ENCODE measurements around the gene FGD5. TPM values are rescaled to one million over a fixed set of nuclear protein-coding genes. Genes with fewer than 3 reads are reported as not detected.
A peak's percentile ranks its signal among the peaks of the same experiment; 100 is the strongest.

Gene FGD5
- total RNA-seq, 1 donor from 2014 or later: 0.22 TPM

DNA sequence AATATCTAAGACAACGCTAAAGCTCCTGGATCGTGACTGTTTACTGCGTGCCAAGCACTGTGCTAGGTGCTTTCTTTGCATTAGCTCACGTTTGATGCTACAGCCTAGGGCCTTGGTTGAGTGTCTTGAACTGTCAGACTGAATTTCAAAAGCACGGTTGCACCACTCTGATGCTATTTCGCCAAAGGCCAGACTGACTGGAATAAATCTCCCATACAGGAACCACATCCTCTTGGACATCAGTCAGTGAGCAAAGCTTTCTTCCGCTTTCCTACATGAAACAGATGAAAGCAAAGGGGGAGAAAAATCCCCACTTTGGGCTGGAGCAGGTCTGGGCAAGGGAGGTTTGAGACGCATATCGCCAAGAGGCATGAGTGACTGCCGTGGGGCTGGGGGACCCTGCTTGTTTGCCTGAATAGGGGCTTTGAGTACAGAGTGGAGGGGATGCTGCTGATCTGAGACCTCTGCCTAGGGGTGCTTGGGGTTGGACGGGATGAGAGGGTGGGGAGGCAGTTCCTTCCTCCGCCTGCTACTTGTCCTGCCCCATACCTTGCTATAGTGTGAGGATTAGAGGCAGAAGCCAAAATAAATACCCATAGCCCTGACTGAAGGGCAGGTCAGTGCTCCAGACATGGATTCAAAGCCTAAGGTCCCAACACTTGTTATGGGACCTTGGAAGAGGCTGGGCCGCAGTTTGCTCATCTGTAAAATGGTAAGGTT, 5.3 kb downstream of the FGD5 start:
- no peak overlapping the region for H3K4me3 Mint-ChIP-seq (ENCODE audit: unreplicated experiment)
- peak; percentile 58 for DNase-seq (ENCODE audit: low spot score)

DNA sequence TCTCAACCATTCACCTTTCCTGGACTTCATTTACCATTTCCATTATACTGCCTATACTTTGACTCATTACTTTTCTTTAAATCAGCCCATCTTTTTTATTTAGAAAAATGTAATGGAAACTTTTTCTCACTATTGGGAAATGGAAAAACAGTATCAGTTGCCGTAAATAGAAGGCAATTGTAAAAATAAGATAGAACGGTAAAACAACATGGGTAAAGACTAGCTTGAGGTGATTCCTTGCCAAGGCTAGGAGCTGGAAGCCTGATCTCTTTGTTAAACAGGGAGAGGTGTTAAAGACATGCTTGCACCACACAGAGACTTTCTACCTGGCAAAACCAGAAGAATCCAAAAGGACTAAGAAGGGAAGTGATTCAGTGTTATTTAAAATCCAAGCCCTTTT, 5.9 kb downstream of the FGD5 start:
- H3K4me1 Mint-ChIP-seq (ENCODE audit: low read depth): no peaks in the 10 kb centered on the region
- no peak overlapping the region for H3K4me3 Mint-ChIP-seq (ENCODE audit: unreplicated experiment)
- H3K36me3 Mint-ChIP-seq (ENCODE audit: low read depth): peaks cover 2% of the 10 kb centered on the region
- no peak for DNase-seq (ENCODE audit: low spot score)
- TF ChIP-seq, protein P1, sequence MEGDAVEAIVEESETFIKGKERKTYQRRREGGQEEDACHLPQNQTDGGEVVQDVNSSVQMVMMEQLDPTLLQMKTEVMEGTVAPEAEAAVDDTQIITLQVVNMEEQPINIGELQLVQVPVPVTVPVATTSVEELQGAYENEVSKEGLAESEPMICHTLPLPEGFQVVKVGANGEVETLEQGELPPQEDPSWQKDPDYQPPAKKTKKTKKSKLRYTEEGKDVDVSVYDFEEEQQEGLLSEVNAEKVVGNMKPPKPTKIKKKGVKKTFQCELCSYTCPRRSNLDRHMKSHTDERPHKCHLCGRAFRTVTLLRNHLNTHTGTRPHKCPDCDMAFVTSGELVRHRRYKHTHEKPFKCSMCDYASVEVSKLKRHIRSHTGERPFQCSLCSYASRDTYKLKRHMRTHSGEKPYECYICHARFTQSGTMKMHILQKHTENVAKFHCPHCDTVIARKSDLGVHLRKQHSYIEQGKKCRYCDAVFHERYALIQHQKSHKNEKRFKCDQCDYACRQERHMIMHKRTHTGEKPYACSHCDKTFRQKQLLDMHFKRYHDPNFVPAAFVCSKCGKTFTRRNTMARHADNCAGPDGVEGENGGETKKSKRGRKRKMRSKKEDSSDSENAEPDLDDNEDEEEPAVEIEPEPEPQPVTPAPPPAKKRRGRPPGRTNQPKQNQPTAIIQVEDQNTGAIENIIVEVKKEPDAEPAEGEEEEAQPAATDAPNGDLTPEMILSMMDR (IDR thresholded peaks at IDR 0.05): no peak
- H3K27me3 Mint-ChIP-seq (ENCODE audit: low read depth): peaks cover 67% of the 10 kb centered on the region
- H3K9me3 Mint-ChIP-seq (ENCODE audit: low read depth): no peaks in the 10 kb centered on the region
- no peak overlapping the region for H3K27ac Mint-ChIP-seq (ENCODE audit: unreplicated experiment)

More for the DNA sequence above, 5.3 kb downstream of the FGD5 start:
- no peak overlapping the region for H3K27ac Mint-ChIP-seq (ENCODE audit: unreplicated experiment)
- no peaks in the 10 kb centered on the region for H3K4me1 Mint-ChIP-seq (ENCODE audit: low read depth)
- peaks cover 2% of the 10 kb centered on the region for H3K36me3 Mint-ChIP-seq (ENCODE audit: low read depth)
- TF ChIP-seq, protein P1 (IDR thresholded peaks at IDR 0.05): no peak
- peaks cover 66% of the 10 kb centered on the region for H3K27me3 Mint-ChIP-seq (ENCODE audit: low read depth)
- no peaks in the 10 kb centered on the region for H3K9me3 Mint-ChIP-seq (ENCODE audit: low read depth)

DNA sequence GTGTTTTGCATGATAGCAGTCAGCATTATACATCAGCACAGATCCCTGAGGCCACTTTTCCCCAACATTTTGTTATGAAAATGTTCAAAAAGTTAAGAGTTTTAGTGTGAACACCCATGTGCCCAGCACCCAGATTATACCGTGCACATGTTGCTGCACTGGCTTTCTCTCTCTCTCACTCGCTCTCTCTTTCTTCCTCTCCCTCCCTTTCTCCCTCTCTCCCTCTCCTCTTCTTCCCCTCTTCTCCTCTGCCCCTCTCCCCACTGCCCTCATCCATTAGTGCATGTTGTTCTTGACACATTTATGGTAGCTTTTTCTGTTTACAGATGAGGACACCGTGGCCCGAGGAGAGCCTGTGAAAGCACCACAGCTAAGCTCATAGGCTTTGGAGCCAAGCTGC, 7.3 kb downstream of the FGD5 start:
- Mint-ChIP-seq H3K9me3 (ENCODE audit: low read depth) (no peaks in the 10 kb centered on the region), H3K36me3 (ENCODE audit: low read depth) (no peaks in the 10 kb centered on the region), H3K4me3 (ENCODE audit: unreplicated experiment) (no peak overlapping the region), H3K27me3 (ENCODE audit: low read depth) (peaks cover 68% of the 10 kb centered on the region), H3K27ac (ENCODE audit: unreplicated experiment) (no peak overlapping the region), H3K4me1 (ENCODE audit: low read depth) (no peaks in the 10 kb centered on the region)
- no peak for DNase-seq (ENCODE audit: low spot score)
- TF ChIP-seq, protein P1 (IDR thresholded peaks at IDR 0.05): no peak

DNA sequence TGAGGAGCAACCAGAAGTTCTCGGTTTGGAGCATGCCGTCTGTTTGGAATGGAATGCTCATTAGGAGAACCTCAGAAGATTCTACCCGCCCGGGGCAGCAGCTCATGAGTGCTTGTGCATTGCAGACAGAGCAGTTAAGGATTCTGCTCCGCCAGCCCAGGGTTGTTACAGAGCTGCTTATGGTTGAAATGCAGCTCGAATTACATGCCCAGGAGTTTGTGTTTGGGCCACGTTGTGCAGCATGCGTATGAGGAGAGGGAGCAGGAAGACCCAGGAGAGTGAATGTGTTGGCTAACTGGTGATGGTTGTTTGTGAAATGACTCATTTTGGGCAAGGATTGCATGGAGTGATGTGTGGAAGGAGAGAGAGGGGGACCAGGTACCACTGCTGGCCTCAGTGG, 9.0 kb downstream of the FGD5 start:
- DNase-seq (ENCODE audit: low spot score): no peak
- Mint-ChIP-seq H3K27ac (ENCODE audit: unreplicated experiment) (no peak overlapping the region), H3K4me1 (ENCODE audit: low read depth) (no peaks in the 10 kb centered on the region)

DNA sequence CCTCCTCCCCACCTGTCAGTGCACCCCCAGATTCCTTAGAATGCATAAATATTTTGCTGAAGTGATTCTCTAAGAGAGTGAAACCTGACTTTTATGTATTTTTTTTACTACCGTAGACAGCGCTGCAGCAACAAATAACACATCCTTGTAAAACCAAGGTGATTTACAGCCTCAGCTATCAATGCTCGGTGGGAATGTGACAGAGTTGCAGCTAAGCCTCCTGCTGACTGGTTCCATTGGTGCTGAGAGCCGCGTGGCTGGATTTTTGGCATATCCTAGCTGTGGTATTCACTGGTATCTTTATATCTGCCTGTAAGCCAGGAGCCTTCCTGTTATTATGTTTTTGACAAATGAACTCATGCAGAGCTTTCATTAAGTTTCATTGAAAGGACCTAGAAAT, 11.0 kb downstream of the FGD5 start:
- TF ChIP-seq, protein P1 (IDR thresholded peaks at IDR 0.05): no peak
- no peak overlapping the region for H3K4me3 Mint-ChIP-seq (ENCODE audit: unreplicated experiment)
- H3K36me3 Mint-ChIP-seq (ENCODE audit: low read depth): no peaks in the 10 kb centered on the region
- H3K4me1 Mint-ChIP-seq (ENCODE audit: low read depth): no peaks in the 10 kb centered on the region
- H3K9me3 Mint-ChIP-seq (ENCODE audit: low read depth): no peaks in the 10 kb centered on the region
- no peak for DNase-seq (ENCODE audit: low spot score)
- H3K27ac Mint-ChIP-seq (ENCODE audit: unreplicated experiment): no peak overlapping the region
- H3K27me3 Mint-ChIP-seq (ENCODE audit: low read depth): peaks cover 61% of the 10 kb centered on the region

More for the DNA sequence above, 9.0 kb downstream of the FGD5 start:
- H3K9me3 Mint-ChIP-seq (ENCODE audit: low read depth): no peaks in the 10 kb centered on the region
- TF ChIP-seq, protein P1 (IDR thresholded peaks at IDR 0.05): no peak
- H3K4me3 Mint-ChIP-seq (ENCODE audit: unreplicated experiment): no peak overlapping the region
- H3K27me3 Mint-ChIP-seq (ENCODE audit: low read depth): peaks cover 68% of the 10 kb centered on the region
- no peaks in the 10 kb centered on the region for H3K36me3 Mint-ChIP-seq (ENCODE audit: low read depth)
